Measurements from ENCODE around the gene ACTL10. TPM values are rescaled to one million over a fixed set of nuclear protein-coding genes. Genes with fewer than 3 reads are reported as not detected.
A peak's percentile ranks its signal among the peaks of the same experiment; 100 is the strongest.

The ACTL10 gene
- total RNA-seq, 2 donors from 2014 or later: 2.6 to 3.1 TPM

- ATAC-seq (ENCODE audit: insufficient number of reproducible peaks, low FRiP score, low read depth) (no peak), DNase-seq (ENCODE audit: low spot score) (no peak)
- H3K36me3 ChIP-seq: no peaks in the 10 kb centered on the region
- peaks cover 5 to 16% of the 10 kb centered on the region in 2 donors for H3K4me1 ChIP-seq (ENCODE audit: control insufficient read depth in 1 of 2, low read depth in 2 of 2)
- no peak for TF ChIP-seq CTCF (IDR thresholded peaks at IDR 0.05)
- H3K4me3 ChIP-seq: no peak overlapping the region
- no peak overlapping the region for H3K27ac ChIP-seq
- no peaks in the 10 kb centered on the region for H3K27me3 ChIP-seq (replicated peaks; ENCODE audit: insufficient read depth)
- no peaks in the 10 kb centered on the region for H3K9me3 ChIP-seq
These were observed 21.5 kb downstream of the ACTL10 start for GRCh38 chr20:33687993-33688937.

DNA sequence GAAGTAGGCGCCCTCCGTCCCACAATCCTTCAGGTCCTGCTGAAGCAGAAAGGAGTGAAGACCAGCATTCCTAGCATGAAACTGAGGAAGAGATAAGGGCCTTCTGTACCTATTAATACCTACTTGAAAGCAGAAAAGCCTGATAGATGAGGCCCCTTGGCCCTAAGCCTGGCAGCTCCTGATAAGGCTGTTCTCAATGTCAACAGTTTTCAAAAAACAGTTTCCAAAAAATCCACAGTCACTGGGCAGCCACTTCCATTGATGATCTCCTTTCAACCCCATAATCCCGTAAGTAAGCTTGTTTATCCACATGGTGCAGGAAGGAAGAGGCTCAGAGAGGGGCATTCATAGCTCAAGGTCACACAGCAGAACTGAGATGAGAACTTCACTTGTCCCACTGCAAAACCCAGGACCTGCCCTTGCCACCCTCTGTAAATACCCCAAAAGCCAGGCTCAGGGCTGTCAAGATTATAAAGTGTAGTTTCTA lies 22.2 kb downstream of the ACTL10 start:
- Histone ChIP-seq H3K4me3 (no peak overlapping the region), H3K4me1 (ENCODE audit: control insufficient read depth in 1 of 2, low read depth in 2 of 2) (peaks cover 10 to 23% of the 10 kb centered on the region in 2 donors), H3K36me3 (no peaks in the 10 kb centered on the region), H3K27ac (no peak overlapping the region), H3K9me3 (no peaks in the 10 kb centered on the region), H3K27me3 (replicated peaks; ENCODE audit: insufficient read depth) (no peaks in the 10 kb centered on the region)
- TF ChIP-seq CTCF (IDR thresholded peaks at IDR 0.05): no peak
- ATAC-seq (ENCODE audit: insufficient number of reproducible peaks, low FRiP score, low read depth): no peak
- no peak for DNase-seq (ENCODE audit: low spot score)

DNA sequence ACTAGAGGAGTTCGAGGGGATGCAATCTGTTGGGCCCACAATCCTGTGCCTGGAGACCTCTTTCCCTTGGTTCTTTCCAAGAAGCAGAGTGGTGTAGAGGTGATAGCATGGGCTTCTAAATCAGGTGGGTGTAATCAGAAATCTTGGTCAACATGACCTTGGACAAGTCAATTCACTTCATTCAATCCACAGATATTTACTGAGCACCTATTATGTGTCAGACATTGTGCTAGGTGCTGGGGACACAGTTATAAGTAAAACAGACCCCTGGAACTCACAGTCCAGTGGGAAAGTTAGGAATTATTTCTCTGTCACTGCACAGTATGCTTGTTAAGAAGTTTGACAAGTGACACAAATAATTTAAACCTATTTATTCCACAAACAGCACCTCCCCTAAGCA lies 22.8 kb downstream of the ACTL10 start:
- DNase-seq (ENCODE audit: low spot score): no peak
- Histone ChIP-seq H3K27ac (no peak overlapping the region), H3K27me3 (replicated peaks; ENCODE audit: insufficient read depth) (no peaks in the 10 kb centered on the region), H3K36me3 (no peaks in the 10 kb centered on the region), H3K4me1 (ENCODE audit: control insufficient read depth in 1 of 2, low read depth in 2 of 2) (peaks cover 15 to 28% of the 10 kb centered on the region in 2 donors), H3K9me3 (no peaks in the 10 kb centered on the region), H3K4me3 (no peak overlapping the region)
- ATAC-seq (ENCODE audit: insufficient number of reproducible peaks, low FRiP score, low read depth): no peak
- no peak for TF ChIP-seq CTCF (IDR thresholded peaks at IDR 0.05)

DNA sequence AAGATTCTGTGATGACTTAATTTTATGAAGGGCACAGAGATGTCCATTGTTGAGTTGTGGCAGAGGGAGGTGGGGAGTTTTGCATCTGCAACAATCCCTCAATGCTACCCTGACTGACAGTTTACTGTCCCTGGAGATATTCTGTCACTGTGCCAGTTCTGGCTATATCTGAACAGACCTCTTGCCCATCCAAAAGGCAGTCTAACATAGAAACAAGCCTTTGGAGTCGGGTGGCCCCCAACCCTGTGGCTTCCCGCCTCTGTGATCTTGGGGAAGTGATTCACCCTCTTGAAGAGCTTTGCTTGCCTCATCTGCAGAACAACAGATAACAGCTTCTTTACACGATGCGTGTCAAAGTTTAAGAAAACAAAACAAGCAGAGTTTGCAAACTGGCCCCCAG lies 23.2 kb downstream of the ACTL10 start:
- TF ChIP-seq CTCF (IDR thresholded peaks at IDR 0.05): no peak
- no peaks in the 10 kb centered on the region for H3K9me3 ChIP-seq
- DNase-seq (ENCODE audit: low spot score) (no peak), ATAC-seq (ENCODE audit: insufficient number of reproducible peaks, low FRiP score, low read depth) (no peak)
- H3K36me3 ChIP-seq: no peaks in the 10 kb centered on the region
- no peak overlapping the region for H3K27ac ChIP-seq
- H3K27me3 ChIP-seq (replicated peaks; ENCODE audit: insufficient read depth): no peaks in the 10 kb centered on the region
- peaks cover 19 to 33% of the 10 kb centered on the region in 2 donors for H3K4me1 ChIP-seq (ENCODE audit: control insufficient read depth in 1 of 2, low read depth in 2 of 2)
- H3K4me3 ChIP-seq: no peak overlapping the region

DNA sequence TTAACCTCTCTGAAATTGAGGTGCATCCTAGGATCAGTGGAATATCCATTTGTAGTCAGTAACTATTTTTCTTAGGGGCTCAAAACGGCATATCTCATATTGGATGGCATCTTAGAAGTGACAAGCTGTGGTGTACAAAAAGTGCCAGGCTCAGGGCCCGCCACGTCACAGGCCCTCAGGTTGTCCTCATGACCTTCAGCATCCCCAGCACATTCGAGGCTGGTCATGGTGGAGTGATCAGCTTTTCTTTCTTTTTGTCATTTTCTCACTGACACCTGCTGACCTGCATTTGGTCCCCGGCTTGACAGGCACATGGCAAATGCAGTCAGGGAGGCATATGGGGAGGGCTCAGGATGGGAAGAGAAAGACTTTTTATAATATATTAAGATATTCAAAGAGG lies 26.5 kb downstream of the ACTL10 start:
- Histone ChIP-seq H3K36me3 (no peaks in the 10 kb centered on the region), H3K9me3 (no peaks in the 10 kb centered on the region), H3K27ac (peak overlapping the region; percentile 83 to 85), H3K4me3 (no peak overlapping the region), H3K4me1 (ENCODE audit: control insufficient read depth in 1 of 2, low read depth in 2 of 2) (peaks cover 20 to 46% of the 10 kb centered on the region in 2 donors), H3K27me3 (replicated peaks; ENCODE audit: insufficient read depth) (no peaks in the 10 kb centered on the region)
- ATAC-seq (ENCODE audit: insufficient number of reproducible peaks, low FRiP score, low read depth) (no peak), DNase-seq (ENCODE audit: low spot score) (no peak)
- TF ChIP-seq CTCF (IDR thresholded peaks at IDR 0.05): no peak
